HG03439 (cell line): ENCODE results near the gene LGR6.
"Not testable (repeated sequence)": the region's sequence is repeated elsewhere in the genome, so short reads cannot be mapped to it uniquely, and the experiment has no call there.

ENCODE experiments used
- ATAC-seq: cut with Tn5 transposase; IDR thresholded peaks from one replicate; pipeline ENCODE4 v1.9.1; 2021; ENCODE audit warnings: mild to moderate bottlenecking, moderate library complexity; ENCODE audit not compliant: unreplicated experiment

LGR6 gene

DNA sequence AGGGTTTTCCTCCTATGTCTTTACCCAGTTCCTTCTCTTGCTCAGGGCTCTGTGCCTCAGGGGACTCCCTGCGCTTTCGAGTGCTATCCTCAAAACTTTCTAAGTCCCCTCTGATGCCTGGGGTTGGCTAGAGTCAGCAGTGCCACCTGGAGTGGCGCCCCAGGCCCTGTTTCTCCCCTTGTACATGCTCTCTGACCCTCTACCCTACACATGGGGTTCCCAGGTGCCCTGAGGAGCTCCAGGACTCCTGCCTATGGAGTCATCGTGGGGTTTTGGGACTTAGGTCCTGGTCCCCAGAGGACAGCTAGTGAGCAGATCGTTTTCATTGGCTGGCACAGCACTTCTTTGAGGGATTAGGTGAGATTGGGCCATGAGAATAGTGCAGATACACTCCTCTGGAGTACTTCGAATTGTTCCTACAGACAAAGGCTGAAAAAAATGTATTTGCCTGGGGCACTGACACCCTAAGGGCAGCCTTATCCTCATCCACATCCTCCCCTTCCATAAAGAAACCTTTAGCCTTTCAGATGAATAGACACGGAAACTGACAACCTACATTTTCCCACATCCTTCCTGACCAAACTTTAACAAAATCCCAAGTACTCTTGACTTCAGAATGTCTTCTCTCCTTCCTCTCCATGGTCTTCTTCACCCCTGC is 41.5 kb downstream of the LGR6 start:
- no peak for ATAC-seq

- peak; percentile 71 for ATAC-seq
Measured at GRCh38 chr1:202235856-202236837, 42.5 kb downstream of the LGR6 start.

- ATAC-seq: no peak
Measured at GRCh38 chr1:202237052-202237451, 43.5 kb downstream of the LGR6 start.

DNA sequence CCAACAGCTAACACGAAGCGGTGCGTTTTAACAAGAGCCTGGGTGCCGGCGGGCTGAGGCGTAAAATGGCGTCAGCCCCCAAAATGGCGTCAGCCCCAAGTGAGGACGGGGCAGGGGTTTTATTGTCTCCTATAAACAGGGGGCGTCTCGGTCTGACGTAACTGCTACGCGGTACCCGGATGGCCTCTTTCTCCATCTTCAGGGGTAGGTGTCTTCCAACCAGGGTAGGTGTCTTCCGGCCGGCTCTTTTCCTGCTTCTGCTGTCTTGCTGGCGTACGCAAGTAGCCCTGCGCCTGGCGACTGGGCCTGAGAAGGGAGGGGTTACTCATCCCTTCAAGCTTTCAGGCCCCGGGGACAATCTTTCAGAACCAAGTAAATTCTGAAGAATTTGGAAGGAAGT is 45.3 kb downstream of the LGR6 start:
- no peak for ATAC-seq

DNA sequence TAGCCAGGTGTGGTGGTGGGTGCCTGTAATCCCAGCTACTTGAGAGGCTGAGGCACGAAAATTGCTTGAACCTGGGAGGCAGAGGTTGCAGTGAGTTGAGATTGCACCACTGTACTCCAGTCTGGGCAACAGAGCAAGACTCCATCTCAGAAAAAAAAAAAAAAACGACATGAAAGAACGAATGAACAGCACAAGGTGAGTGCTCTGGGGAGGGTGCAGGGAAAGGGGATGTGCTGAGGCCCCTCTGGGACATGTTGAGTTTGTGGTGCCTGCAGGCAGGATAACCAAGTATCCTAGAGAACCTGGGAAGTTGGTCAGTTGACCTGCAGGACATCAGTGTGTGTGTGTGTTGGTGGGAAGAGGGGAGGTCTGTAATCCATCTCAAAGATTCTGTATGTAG is 46.6 kb downstream of the LGR6 start:
- not testable (repeated sequence) for ATAC-seq

DNA sequence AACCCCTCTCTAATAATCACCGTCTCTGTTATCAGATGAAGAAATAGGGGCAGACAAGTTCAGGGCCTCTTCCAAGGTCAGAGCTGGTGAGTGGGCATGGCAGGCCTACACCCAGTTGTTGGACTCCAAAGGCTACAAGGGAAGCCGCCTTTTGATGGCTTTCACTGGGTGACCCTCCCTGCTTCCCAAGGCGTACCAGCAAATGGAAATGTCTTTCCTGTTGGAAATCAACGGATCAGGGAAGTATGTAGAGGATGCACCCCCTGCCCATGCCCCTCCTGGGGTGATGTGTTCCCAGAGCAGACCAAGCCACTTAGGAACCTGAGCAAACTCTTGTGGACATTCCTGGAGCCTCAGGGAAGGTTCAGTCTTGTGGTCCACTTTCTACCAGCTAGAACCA is 47.4 kb downstream of the LGR6 start:
- ATAC-seq: no peak

GRCh38 chr1:202241376-202242079 is 47.9 kb downstream of the LGR6 start:
- ATAC-seq: no peak

- no peak for ATAC-seq
Measured at GRCh38 chr1:202242080-202242419, 48.5 kb downstream of the LGR6 start.

GRCh38 chr1:202243006-202243405 is 49.4 kb downstream of the LGR6 start:
- no peak for ATAC-seq

- no peak for ATAC-seq
Measured at GRCh38 chr1:202244841-202245261, 51.3 kb downstream of the LGR6 start.

DNA sequence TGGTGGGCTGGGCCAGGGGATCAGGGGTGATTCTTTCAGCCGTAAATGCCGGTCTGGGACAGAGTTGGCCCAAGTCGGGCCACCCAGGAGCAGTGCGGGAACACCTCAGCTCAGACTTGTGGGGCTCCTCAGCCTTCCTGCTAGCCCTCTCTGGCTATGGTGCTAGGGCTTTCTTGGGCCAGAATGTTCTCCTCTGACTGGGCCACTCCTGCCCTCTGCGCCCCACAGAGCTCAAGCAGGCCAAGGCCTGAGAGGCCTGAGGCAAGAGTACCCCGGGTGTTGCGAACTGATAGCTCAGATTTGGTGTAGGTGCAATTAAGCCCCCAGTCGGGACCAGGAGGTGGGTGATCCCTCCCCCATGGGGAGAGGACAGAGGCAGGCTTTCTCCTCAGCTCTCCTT is 51.8 kb downstream of the LGR6 start:
- ATAC-seq: no peak

- ATAC-seq: no peak
Measured at GRCh38 chr1:202247104-202247503, 53.5 kb downstream of the LGR6 start.

- no peak for ATAC-seq
Measured at GRCh38 chr1:202247837-202248795, 54.5 kb downstream of the LGR6 start.

GRCh38 chr1:202248861-202249260 is 55.3 kb downstream of the LGR6 start:
- no peak for ATAC-seq

DNA sequence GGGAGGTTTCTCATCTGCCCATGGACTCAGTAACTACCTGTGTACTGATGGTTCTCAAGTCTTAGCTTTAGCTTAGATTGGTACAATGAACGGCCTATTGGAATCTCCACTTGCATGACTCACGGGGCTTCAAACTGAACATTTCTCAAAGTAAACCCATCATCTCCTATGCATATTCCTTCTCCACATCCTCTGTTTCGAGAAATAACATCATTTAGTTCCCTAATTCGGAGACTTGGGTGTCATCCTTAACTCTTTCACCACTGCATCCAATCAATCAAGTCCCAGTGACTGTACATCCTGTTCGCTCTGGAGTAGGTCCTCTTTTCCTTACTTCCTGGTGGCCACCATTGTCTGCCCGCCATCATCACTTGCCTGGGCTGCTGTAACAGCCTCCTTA is 55.8 kb downstream of the LGR6 start:
- ATAC-seq: no peak

DNA sequence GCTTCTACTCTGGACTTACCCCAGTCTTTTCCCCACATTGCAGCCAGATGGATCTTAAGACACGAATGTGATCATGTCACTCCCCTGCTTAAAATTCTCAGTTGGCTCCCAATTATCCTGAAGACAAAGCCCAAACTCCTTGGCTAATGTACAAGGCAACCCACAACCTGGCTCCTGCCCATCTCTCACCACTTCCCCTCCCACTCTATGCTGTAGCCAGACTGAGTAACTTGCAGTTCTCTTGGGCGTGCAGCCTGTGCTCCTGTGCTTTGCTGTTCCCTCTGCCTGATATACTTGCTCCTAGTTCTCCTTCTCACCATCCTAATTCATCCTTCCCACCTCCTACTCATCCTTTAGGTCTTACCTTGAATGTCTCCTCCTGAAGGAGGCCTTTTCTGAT is 56.2 kb downstream of the LGR6 start:
- no peak for ATAC-seq

DNA sequence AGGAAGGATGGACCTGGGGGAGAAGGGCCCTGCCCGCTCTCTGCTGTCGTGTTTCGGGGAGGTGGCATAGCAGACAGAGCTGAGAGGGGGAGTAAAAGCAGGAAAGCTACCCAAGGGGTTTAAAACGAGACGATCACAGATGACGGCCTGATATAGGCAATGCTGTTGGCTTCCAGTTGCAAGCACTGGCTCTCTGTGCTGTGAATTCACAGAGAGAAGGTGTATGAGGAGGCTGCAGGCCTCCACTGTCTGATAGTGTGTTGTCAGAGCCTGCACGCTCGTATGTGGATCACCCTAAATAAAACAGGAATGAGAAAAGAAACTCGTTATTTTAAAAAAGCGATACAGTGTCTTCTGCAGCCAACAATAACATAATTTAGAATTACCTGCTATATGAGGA is 57.4 kb downstream of the LGR6 start:
- no peak for ATAC-seq

GRCh38 chr1:202251424-202252256 is 58.0 kb downstream of the LGR6 start:
- ATAC-seq: no peak

DNA sequence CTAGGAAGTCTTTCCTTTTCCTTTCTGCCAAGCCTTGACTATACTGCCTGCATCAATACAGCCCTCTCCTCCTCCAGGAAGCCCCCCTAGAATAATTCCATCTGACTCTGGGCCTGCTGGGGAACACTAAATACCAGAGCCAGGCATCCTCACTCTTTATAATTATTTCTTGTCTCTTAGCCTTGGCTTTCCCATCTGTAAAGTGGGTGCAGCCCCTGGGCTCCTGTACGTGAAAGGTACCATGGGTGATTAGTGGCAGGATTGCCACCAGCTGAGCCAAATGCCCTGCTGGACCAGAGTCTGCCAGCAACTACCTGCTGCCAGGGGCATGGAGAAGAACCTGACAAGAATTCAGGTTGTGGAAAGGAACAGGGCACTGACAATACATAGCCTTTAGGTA is 58.7 kb downstream of the LGR6 start:
- no peak for ATAC-seq
